Measurements from ENCODE around the gene ENOX1. TPM values are rescaled to one million over a fixed set of nuclear protein-coding genes. Genes with fewer than 3 reads are reported as not detected.

ENOX1 gene
- total and polyA plus RNA-seq, 2 of the 8 experiments (the other 6 are each of a cell fraction or from before 2014, with no cell fraction given), result 0.23 to 0.37 TPM

DNA sequence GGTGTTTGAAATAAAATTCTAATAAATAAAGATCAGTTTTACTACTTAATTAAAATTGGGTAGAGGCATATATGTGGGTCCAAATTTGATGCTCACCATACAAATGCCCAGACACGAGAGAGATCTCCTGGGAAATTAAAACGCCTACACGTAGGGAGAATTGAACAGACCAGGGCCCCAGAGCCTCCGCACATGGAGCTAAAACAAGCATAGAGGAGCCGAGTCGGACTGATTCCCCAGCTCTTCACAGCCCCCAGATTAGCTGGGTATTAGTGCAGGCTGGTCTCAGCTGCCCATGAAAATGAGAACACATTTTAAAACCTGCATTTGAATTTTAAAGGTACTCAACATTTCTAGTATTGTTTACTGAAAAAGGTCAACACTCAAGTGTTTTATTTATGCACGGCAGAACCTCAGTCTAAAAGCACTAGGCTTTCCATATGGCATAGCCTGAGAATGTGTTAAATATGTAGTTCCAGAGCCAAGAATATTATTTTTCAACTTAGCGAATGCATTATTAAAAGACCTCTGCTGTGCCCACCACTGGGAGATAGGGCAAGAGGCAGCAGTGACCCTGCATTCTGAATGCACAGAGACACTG, 344.8 kb downstream of the ENOX1 start:
- no peaks in the 10 kb centered on the region for H3K36me3 ChIP-seq (ENCODE audit: control insufficient read depth in 2 of 4, insufficient read depth in 4 of 4, low read length in 3 of 4)
- no peak overlapping the region for H3K56ac ChIP-seq (replicated peaks; ENCODE audit: insufficient read length, low read depth, low read length)
- no peak overlapping the region for H3K9ac ChIP-seq (replicated peaks in 1 of 4; ENCODE audit: extremely low read depth in 1 of 4, low read depth in 3 of 4, low read length in 3 of 4)
- no peaks in the 10 kb centered on the region for H3K79me1 ChIP-seq (ENCODE audit: low read depth, low read length)
- no peak for DNase-seq (ENCODE audit: low read depth in 1 of 2, low spot score in 2 of 2)
- no peak overlapping the region for H3K4me3 ChIP-seq (ENCODE audit: extremely low read depth in 1 of 4, insufficient read depth in 2 of 4, low read depth in 3 of 4, low read length in 4 of 4)
- ChIA-PET POLR2A (ENCODE audit: partially characterized antibody) (no interaction called here), CTCF (ENCODE audit: partially characterized antibody) (interaction anchor here (0.7 to 1.1 kb wide), 3 partner anchors 16 to 361 kb away, joined by 3 to 4 read pairs (median 3); partner anchors contain the start of gene ENOX1)
- H3K27ac ChIP-seq (ENCODE audit: low read depth, low read length), result no peak overlapping the region
- H3K4me1 ChIP-seq (replicated peaks in 1 of 4; ENCODE audit: control insufficient read depth in 3 of 4, insufficient read depth in 4 of 4, low read length in 3 of 4), result no peaks in the 10 kb centered on the region
- no peak overlapping the region for H2BK15ac ChIP-seq (ENCODE audit: low read length)
- H2AFZ ChIP-seq (ENCODE audit: low read length), result no peak overlapping the region
- no peak overlapping the region for H2BK20ac ChIP-seq (ENCODE audit: low read length)
- no peaks in the 10 kb centered on the region for H3K27me3 ChIP-seq (replicated peaks in 1 of 4; ENCODE audit: control insufficient read depth in 3 of 4, extremely low read depth in 1 of 4, insufficient read depth in 3 of 4, low read length in 3 of 4)
- H2BK5ac ChIP-seq (ENCODE audit: low read depth, low read length), result no peak overlapping the region
- H4K20me1 ChIP-seq (replicated peaks in 1 of 2; ENCODE audit: control insufficient read depth in 1 of 2, insufficient read depth in 2 of 2, low read length in 2 of 2), result no peaks in the 10 kb centered on the region
- no peak for FAIRE-seq
- no peak overlapping the region for H4K8ac ChIP-seq (ENCODE audit: extremely low read depth, insufficient read depth, low read length)
- H3K4ac ChIP-seq (replicated peaks; ENCODE audit: insufficient read length, low read depth, low read length), result no peak overlapping the region
- no peak overlapping the region for H2BK12ac ChIP-seq (ENCODE audit: low read depth, low read length)
- no peak overlapping the region for H4K5ac ChIP-seq (ENCODE audit: insufficient read length, low read depth, low read length)
- no peak for TF ChIP-seq ZNF274 (IDR thresholded peaks at IDR 0.05; ENCODE audit: borderline replicate concordance, extremely low read depth, low read length)
- TF ChIP-seq SIRT6 (IDR thresholded peaks at IDR 0.05; ENCODE audit: low read length), result no peak
- no peak for TF ChIP-seq BACH1 (IDR thresholded peaks at IDR 0.05; ENCODE audit: low read length)
- H3K23ac ChIP-seq (ENCODE audit: insufficient read length), result no peak overlapping the region
- no peak overlapping the region for H2AK5ac ChIP-seq (ENCODE audit: low read depth, low read length)
- no peak overlapping the region for H3K18ac ChIP-seq (ENCODE audit: extremely low read depth, low read length)
- no peak overlapping the region for H3K4me2 ChIP-seq (ENCODE audit: insufficient read depth in 1 of 2, low read depth in 2 of 2, low read length in 2 of 2)
- no peak overlapping the region for H2BK120ac ChIP-seq (replicated peaks; ENCODE audit: low read depth, low read length)
- no peak overlapping the region for H4K91ac ChIP-seq (replicated peaks; ENCODE audit: insufficient read length, low read length)
- H3K79me2 ChIP-seq (ENCODE audit: control insufficient read depth in 1 of 2, insufficient read depth in 2 of 2, low read length in 2 of 2), result no peaks in the 10 kb centered on the region
- H3K9me3 ChIP-seq (ENCODE audit: insufficient read depth in 2 of 2, low read depth in 1 of 2, low read length in 1 of 2), result no peaks in the 10 kb centered on the region
- 79% methylated on average over 8 of the region's 8 CpGs; no CpG with 5 or more reads in 1 of the 2 experiments for WGBS, 2 experiments (ENCODE audit: extremely low coverage in 1 of 2, insufficient coverage in 1 of 2, insufficient read length in 1 of 2, insufficient replicate concordance in 2 of 2, low coverage in 1 of 2, low lambda C conversion rate in 2 of 2, missing lambda C conversion rate in 1 of 2)
- H3K23me2 ChIP-seq (ENCODE audit: low read depth, low read length), result no peaks in the 10 kb centered on the region
- no peak overlapping the region for H3K14ac ChIP-seq (ENCODE audit: insufficient read length)

Measured in H1 (cell line).